SK-N-SH (cell line): ENCODE results near the gene ZNF385A. TPM values are rescaled to one million over a fixed set of nuclear protein-coding genes. Genes with fewer than 3 reads are reported as not detected.
A peak's percentile ranks its signal among the peaks of the same experiment; 100 is the strongest.

Source experiments
- CTCF ChIA-PET: fragments of 300-600, 350-600 bp; formaldehyde crosslinking; extraction: SDS; loops from one replicate; lab custom pipeline; 2021; lab: Yijun Ruan, JAX
- POLR2A ChIA-PET: fragments of 350-600 bp; sonication (Branson Sonifier 250); formaldehyde crosslinking; extraction: SDS; loops from one replicate; lab custom pipeline; 2020; ENCODE audit warnings: antibody characterized with exemption, inconsistent platforms; lab: Yijun Ruan, JAX
- DNase-seq: peaks from one replicate; pipeline ENCODE4 v3.0.0; 2012
- H2AFZ ChIP-seq: fragments of 200-600 bp; sonication (generic); 2 replicates; pipeline ENCODE4 v1.8.1; 2016; ENCODE audit warnings: antibody characterized with exemption, mild to moderate bottlenecking, low read depth
- H3F3A ChIP-seq: fragments of 200-600 bp; sonication (generic); replicated peaks from 2 replicates; pipeline ENCODE3; 2016; ENCODE audit warnings: antibody characterized with exemption, mild to moderate bottlenecking; ENCODE audit not compliant: insufficient read depth
- H3K27ac ChIP-seq, 2 experiments: fragments of 200-500 bp in 1 of 2; fragments of 200-600 bp in 1 of 2; sonication (Bioruptor generic) in 1 of 2; sonication (generic), shearing (Covaris generic) in 1 of 2; 2 replicates each; pipeline versions ENCODE4 v1.5.1 to v1.6.1; 2014 to 2016; ENCODE audit warnings: low read depth in 2 of 2, inconsistent platforms in 1 of 2, low read length in 1 of 2, mild to moderate bottlenecking in 1 of 2, mixed read lengths in 1 of 2
- H3K27me3 ChIP-seq: fragments of 200-600 bp; sonication (generic), shearing (Covaris generic); 2 replicates; pipeline ENCODE4 v1.6.1; 2016; ENCODE audit warnings: mixed run types; ENCODE audit not compliant: insufficient read depth
- H3K36me3 ChIP-seq, 2 experiments: fragments of 200-500 bp in 1 of 2; fragments of 200-600 bp in 1 of 2; sonication (Bioruptor generic) in 1 of 2; sonication (generic) in 1 of 2; replicated peaks in 1 of 2; 2 replicates each; pipeline versions ENCODE3 to v1.5.1; 2014 to 2016; ENCODE audit warnings: low read length in 1 of 2, mild to moderate bottlenecking in 1 of 2; ENCODE audit not compliant: insufficient read depth in 2 of 2, control insufficient read depth in 1 of 2
- H3K4me1 ChIP-seq, 2 experiments: fragments of 200-500 bp in 1 of 2; fragments of 200-600 bp in 1 of 2; sonication (Bioruptor generic) in 1 of 2; sonication (generic), shearing (Covaris generic) in 1 of 2; 2 replicates each; pipeline versions ENCODE4 v1.5.1 to v1.6.1; 2014 to 2016; ENCODE audit warnings: low read depth in 1 of 2, low read length in 1 of 2, mixed run types in 1 of 2; ENCODE audit not compliant: insufficient read depth in 2 of 2, control insufficient read depth in 1 of 2
- H3K4me2 ChIP-seq: fragments of 200-600 bp; sonication (generic), shearing (Covaris generic); 2 replicates; pipeline ENCODE4 v1.6.1; 2017; ENCODE audit warnings: mixed run types
- H3K4me3 ChIP-seq, 2 experiments: fragments of 200-500 bp in 1 of 2; fragments of 200-600 bp in 1 of 2; sonication (Bioruptor generic) in 1 of 2; sonication (generic), shearing (Covaris generic) in 1 of 2; 2 replicates each; pipeline versions ENCODE4 v1.5.1 to v1.8.1; 2014 to 2016; ENCODE audit warnings: low read depth in 2 of 2, inconsistent platforms in 1 of 2, low read length in 1 of 2, mild to moderate bottlenecking in 1 of 2, mixed read lengths in 1 of 2, moderate library complexity in 1 of 2
- H3K79me2 ChIP-seq: fragments of 200-600 bp; sonication (generic); 2 replicates; pipeline ENCODE4 v1.8.1; 2017; ENCODE audit warnings: mild to moderate bottlenecking; ENCODE audit not compliant: insufficient read depth
- H3K9ac ChIP-seq: fragments of 200-600 bp; sonication (generic); 2 replicates; pipeline ENCODE4 v1.6.1; 2017; ENCODE audit warnings: mixed run types
- H3K9me2 ChIP-seq: fragments of 200-600 bp; sonication (generic); 2 replicates; pipeline ENCODE4 v1.6.1; 2017; ENCODE audit warnings: mixed run types
- H3K9me3 ChIP-seq: fragments of 200-600 bp; sonication (generic); 2 replicates; pipeline ENCODE4 v1.6.1; 2017; ENCODE audit warnings: mixed run types, mild to moderate bottlenecking, moderate library complexity
- H4K20me1 ChIP-seq: fragments of 200-600 bp; sonication (generic); 2 replicates; pipeline ENCODE4 v1.6.1; 2017; ENCODE audit warnings: mild to moderate bottlenecking, mixed run types; ENCODE audit not compliant: insufficient read depth
- CHD2 ChIP-seq: fragments of 150-350 bp; IDR thresholded peaks from 2 replicates; pipeline ENCODE4 v1.6.1; 2018; ENCODE audit warnings: low read length; ENCODE audit not compliant: partially characterized antibody
- CTCF ChIP-seq: fragments of 200-600 bp; sonication (generic); IDR thresholded peaks from 2 replicates; pipeline ENCODE4 v1.6.1; 2017; ENCODE audit warnings: antibody characterized with exemption, mild to moderate bottlenecking, moderate library complexity
- ELF1 ChIP-seq: IDR thresholded peaks from 2 replicates; pipeline ENCODE4 v1.4.0; 2012
- EZH2phosphoT487 ChIP-seq: fragments of 200-600 bp; sonication (generic); IDR thresholded peaks from 2 replicates; pipeline ENCODE4 v1.6.1; 2017; ENCODE audit warnings: low read depth, mixed run types, mild to moderate bottlenecking, antibody characterized with exemption, moderate library complexity, borderline replicate concordance
- FOSL2 ChIP-seq: IDR thresholded peaks from 2 replicates; pipeline ENCODE4 v1.4.0; 2012; ENCODE audit warnings: low read depth, mild to moderate bottlenecking, moderate library complexity, borderline replicate concordance
- FOXJ3 ChIP-seq: sonication (generic); formaldehyde crosslinking; IDR thresholded peaks from 2 replicates; pipeline ENCODE4 v1.5.1; 2020; ENCODE audit warnings: mild to moderate bottlenecking, missing genetic modification reagents
- GATA2 ChIP-seq: sonication (generic); formaldehyde crosslinking; IDR thresholded peaks from 2 replicates; pipeline ENCODE4 v1.5.0; 2020; ENCODE audit warnings: mild to moderate bottlenecking, missing genetic modification reagents
- IRF3 ChIP-seq: fragments of 150-350 bp; IDR thresholded peaks from 2 replicates; pipeline ENCODE4 v1.6.1; 2016; ENCODE audit warnings: mild to moderate bottlenecking, low read depth, low read length
- RAD21 ChIP-seq: IDR thresholded peaks from 2 replicates; pipeline ENCODE4 v1.6.1; 2012; ENCODE audit warnings: mild to moderate bottlenecking, low read length
- RCOR1 ChIP-seq: fragments of 150-350 bp; IDR thresholded peaks from 2 replicates; pipeline ENCODE4 v1.6.1; 2017; ENCODE audit warnings: antibody characterized with exemption, low read length
- REST ChIP-seq: IDR thresholded peaks from 2 replicates; pipeline ENCODE4 v1.6.1; 2012; ENCODE audit warnings: mild to moderate bottlenecking, low read depth, low read length, moderate library complexity
- RFX5 ChIP-seq: IDR thresholded peaks from 2 replicates; pipeline ENCODE4 v1.6.1; 2012; ENCODE audit warnings: mild to moderate bottlenecking, improper control_type of control experiment, low read length
- SIN3A ChIP-seq: IDR thresholded peaks from 2 replicates; pipeline ENCODE4 v1.6.1; 2012; ENCODE audit warnings: low read depth, mild to moderate bottlenecking, low read length, moderate library complexity, borderline replicate concordance
- TAF1 ChIP-seq: IDR thresholded peaks from 2 replicates; pipeline ENCODE4 v1.6.1; 2012; ENCODE audit warnings: low read depth, mild to moderate bottlenecking, low read length, moderate library complexity, borderline replicate concordance
- TEAD4 ChIP-seq: IDR thresholded peaks from 2 replicates; pipeline ENCODE4 v1.4.0; 2012; ENCODE audit warnings: mild to moderate bottlenecking, borderline replicate concordance; ENCODE audit not compliant: insufficient read depth
- USF1 ChIP-seq: IDR thresholded peaks from 2 replicates; pipeline ENCODE4 v1.4.0; 2012; ENCODE audit warnings: low read depth, borderline replicate concordance
- WGBS: methylation state at CpG from one replicate; pipeline ENCODE4 v1.1.6; 2017; ENCODE audit warnings: low lambda C conversion rate; 5-methylcytosine and 5-hydroxymethylcytosine counted together
- polyA plus RNA-seq, 3 experiments: library from polyadenylated mRNA; depleted of rRNA; stranded (reverse); fragments of >200 nt; gene quantifications; 2 replicates each; pipeline ENCODE4 v1.2.3, GENCODE V29; 2012

ZNF385A gene
- polyA plus RNA-seq, 1 of the 3 experiments (the other 2 are of a cell fraction) = 2.6 TPM

GRCh38 chr12:54407183-54407905, 22.8 kb upstream of the ZNF385A start:
- no peaks in the 10 kb centered on the region for H4K20me1 ChIP-seq
- peaks cover 0 to 12% of the 10 kb centered on the region in 2 experiments; a peak in 1 of 4 replicates for H3K4me1 ChIP-seq
- DNase-seq = no peak
- no peak overlapping the region for H3K9ac ChIP-seq
- H3F3A ChIP-seq = peaks cover 15% of the 10 kb centered on the region
- H3K4me2 ChIP-seq = no peak overlapping the region
- WGBS = 60% methylated on average over 5 of the region's 5 CpGs
- TF ChIP-seq GATA2 = peak; percentile 17; the same call in 1 of the 2 replicates
- no peak for TF ChIP-seq CTCF
- no peak for TF ChIP-seq RAD21
- peak; percentile 13; the same call in 1 of the 2 replicates for TF ChIP-seq RCOR1
- TF ChIP-seq FOXJ3 = no peak
- no peak overlapping the region for H3K4me3 ChIP-seq
- peaks cover 39 to 40% of the 10 kb centered on the region in 2 experiments for H3K36me3 ChIP-seq
- no peak overlapping the region for H2AFZ ChIP-seq
- ChIA-PET CTCF (interaction anchor here (1.2 to 2.6 kb wide), 2 partner anchors 8 to 32 kb away, joined by 4 to 26 read pairs; no protein-coding TSS in a partner anchor), POLR2A (no interaction called here)
- no peak overlapping the region for H3K27ac ChIP-seq
- no peaks in the 10 kb centered on the region for H3K9me3 ChIP-seq
- peaks cover 21% of the 10 kb centered on the region for H3K79me2 ChIP-seq
- no peaks in the 10 kb centered on the region for H3K27me3 ChIP-seq
- no peaks in the 10 kb centered on the region for H3K9me2 ChIP-seq

- WGBS = 84% methylated on average over 7 of the region's 7 CpGs
- POLR2A ChIA-PET = no interaction called here
- TF ChIP-seq EZH2phosphoT487 = no peak
- no peak for TF ChIP-seq USF1
- no peak for TF ChIP-seq IRF3
- no peak for TF ChIP-seq TEAD4
- no peak for TF ChIP-seq RFX5
- TF ChIP-seq REST = no peak
- TF ChIP-seq CHD2 = no peak
- no peak for TF ChIP-seq FOSL2
- no peak for TF ChIP-seq SIN3A
- no peak for TF ChIP-seq RAD21
- TF ChIP-seq TAF1 = no peak
- TF ChIP-seq ELF1 = no peak
Observed at GRCh38 chr12:54405573-54405972, 21.0 kb upstream of the ZNF385A start.

More at GRCh38 chr12:54405573-54405972, 21.0 kb upstream of the ZNF385A start:
- Histone ChIP-seq H4K20me1 (no peaks in the 10 kb centered on the region), H3K9me2 (no peaks in the 10 kb centered on the region), H3K4me2 (no peak overlapping the region), H2AFZ (no peak overlapping the region), H3K36me3 (peaks cover 54 to 56% of the 10 kb centered on the region in 2 experiments), H3K4me1 (no peaks in the 10 kb centered on the region), H3K27ac (no peak overlapping the region), H3K9ac (no peak overlapping the region), H3K27me3 (no peaks in the 10 kb centered on the region), H3K79me2 (peaks cover 15% of the 10 kb centered on the region), H3K9me3 (no peaks in the 10 kb centered on the region), H3K4me3 (no peak overlapping the region), H3F3A (peaks cover 9% of the 10 kb centered on the region)
- CTCF ChIA-PET = interaction anchor here (0.8 to 12.3 kb wide), 7 partner anchors 9 to 42 kb away, joined by 3 to 490 read pairs (median 9); partner anchors contain the start of gene ITGA5
- DNase-seq = no peak
